Neuronal stem cell (in vitro differentiated cells): ENCODE results near the gene PIEZO2.

Source experiments
- DNase-seq: peaks from one replicate; pipeline ENCODE4 v3.0.0-alpha.2; 2013; ENCODE audit warnings: low spot score
- H2AFZ ChIP-seq: one replicate; pipeline ENCODE4 v1.6.1; 2013; ENCODE audit warnings: mild to moderate bottlenecking, low read length, inconsistent platforms
- H2AK5ac ChIP-seq: 2 replicates; pipeline ENCODE4 v1.6.1; 2013; ENCODE audit warnings: low read depth, mild to moderate bottlenecking, inconsistent platforms, low read length, moderate library complexity, mixed read lengths
- H2BK120ac ChIP-seq: 2 replicates; pipeline ENCODE4 v1.6.1; 2013; ENCODE audit warnings: low read depth, mild to moderate bottlenecking, inconsistent platforms, low read length, moderate library complexity, mixed read lengths
- H2BK12ac ChIP-seq: one replicate; pipeline ENCODE4 v1.6.1; 2013; ENCODE audit warnings: low read length, inconsistent platforms
- H2BK15ac ChIP-seq: 2 replicates; pipeline ENCODE4 v1.6.1; 2013; ENCODE audit warnings: mild to moderate bottlenecking, low read length, inconsistent platforms, mixed read lengths
- H2BK5ac ChIP-seq: one replicate; pipeline ENCODE4 v1.6.1; 2013; ENCODE audit warnings: inconsistent platforms, mild to moderate bottlenecking, low read length, moderate library complexity
- H3K14ac ChIP-seq: one replicate; pipeline ENCODE4 v1.6.1; 2013; ENCODE audit warnings: low read length, inconsistent platforms
- H3K18ac ChIP-seq: 2 replicates; pipeline ENCODE4 v1.6.1; 2013; ENCODE audit warnings: low read length, inconsistent platforms
- H3K23ac ChIP-seq: 2 replicates; pipeline ENCODE4 v1.6.1; 2013; ENCODE audit warnings: low read depth, mild to moderate bottlenecking, mixed read lengths, low read length, inconsistent platforms; ENCODE audit not compliant: poor library complexity
- H3K27ac ChIP-seq: replicated peaks from 3 replicates; pipeline ENCODE4 v1.5.1; 2013; ENCODE audit warnings: low read length, inconsistent platforms
- H3K27me3 ChIP-seq, 3 experiments: 2 replicates each; pipeline ENCODE4 v1.6.1; 2013; ENCODE audit warnings: low read length in 3 of 3, mild to moderate bottlenecking in 2 of 3, inconsistent platforms in 1 of 3, low read depth in 1 of 3, mixed read lengths in 1 of 3, moderate library complexity in 1 of 3; ENCODE audit not compliant: control insufficient read depth in 3 of 3, insufficient read depth in 3 of 3
- H3K36me3 ChIP-seq, 2 donors: replicated peaks in 1 of 2; 2 replicates each; pipeline ENCODE4 v1.6.1; 2013; ENCODE audit warnings: low read length in 2 of 2; ENCODE audit not compliant: control insufficient read depth in 2 of 2, insufficient read depth in 2 of 2
- H3K4ac ChIP-seq: 2 replicates; pipeline ENCODE4 v1.6.1; 2013; ENCODE audit warnings: inconsistent platforms, mild to moderate bottlenecking, low read length, moderate library complexity
- H3K4me1 ChIP-seq, 2 donors: 1 replicate in 1 of 2; 2 replicates in 1 of 2; pipeline ENCODE4 v1.6.1; 2013; ENCODE audit warnings: low read length in 2 of 2, low read depth in 1 of 2; ENCODE audit not compliant: control insufficient read depth in 2 of 2, insufficient read depth in 1 of 2
- H3K4me2 ChIP-seq: one replicate; pipeline ENCODE4 v1.6.1; 2013; ENCODE audit warnings: mild to moderate bottlenecking, low read length, inconsistent platforms; ENCODE audit not compliant: insufficient read depth, poor library complexity, severe bottlenecking
- H3K4me3 ChIP-seq, 2 donors: 2 replicates each; pipeline ENCODE4 v1.5.1; 2013; ENCODE audit warnings: low read length in 2 of 2, mild to moderate bottlenecking in 2 of 2, inconsistent platforms in 1 of 2, moderate library complexity in 1 of 2
- H3K79me1 ChIP-seq: one replicate; pipeline ENCODE4 v1.6.1; 2013; ENCODE audit warnings: low read depth, mild to moderate bottlenecking, inconsistent platforms, low read length, moderate library complexity
- H3K9ac ChIP-seq: one replicate; pipeline ENCODE4 v1.6.1; 2013; ENCODE audit warnings: mild to moderate bottlenecking, low read depth, low read length, inconsistent platforms; ENCODE audit not compliant: poor library complexity
- H3K9me3 ChIP-seq, 2 donors: replicated peaks in 1 of 2; 2 replicates each; pipeline versions ENCODE3 to v1.6.1; 2013; ENCODE audit warnings: low read length in 2 of 2, mild to moderate bottlenecking in 2 of 2, inconsistent platforms in 1 of 2, low read depth in 1 of 2, mixed read lengths in 1 of 2, moderate library complexity in 1 of 2; ENCODE audit not compliant: control insufficient read depth in 2 of 2, insufficient read depth in 1 of 2
- H4K8ac ChIP-seq: one replicate; pipeline ENCODE4 v1.6.1; 2013; ENCODE audit warnings: low read depth, mild to moderate bottlenecking, inconsistent platforms, low read length, moderate library complexity
- H4K91ac ChIP-seq: one replicate; pipeline ENCODE4 v1.6.1; 2013; ENCODE audit warnings: low read length, low read depth, mild to moderate bottlenecking, inconsistent platforms; ENCODE audit not compliant: poor library complexity
- WGBS, 2 donors: extraction: QIAGEN DNeasy Blood & Tissue Kit; methylation state at CpG; one replicate each; pipeline ENCODE4 v1.1.7; 2013; ENCODE audit warnings: missing lambda C conversion rate in 2 of 2, mixed read lengths in 1 of 2; ENCODE audit not compliant: insufficient read length in 2 of 2, insufficient replicate concordance in 1 of 2; ENCODE audit errors: extremely low coverage in 2 of 2; 5-methylcytosine and 5-hydroxymethylcytosine counted together

Gene PIEZO2

GRCh38 chr18:11119550-11119949 lies 29.8 kb downstream of the PIEZO2 start:
- Histone ChIP-seq H3K23ac (no peak overlapping the region), H4K8ac (no peak overlapping the region), H3K4me3 (no peak overlapping the region), H3K36me3 (no peaks in the 10 kb centered on the region), H2AFZ (no peak overlapping the region), H3K4ac (no peak overlapping the region), H2AK5ac (no peak overlapping the region), H4K91ac (no peak overlapping the region), H2BK5ac (no peak overlapping the region), H2BK12ac (no peak overlapping the region), H3K18ac (no peak overlapping the region), H2BK120ac (no peak overlapping the region), H2BK15ac (no peak overlapping the region), H3K27ac (no peak overlapping the region), H3K14ac (no peak overlapping the region), H3K27me3 (no peaks in the 10 kb centered on the region), H3K4me2 (no peak overlapping the region), H3K9me3 (no peaks in the 10 kb centered on the region), H3K4me1 (no peaks in the 10 kb centered on the region), H3K79me1 (no peaks in the 10 kb centered on the region), H3K9ac (no peak overlapping the region)
- no CpG with 5 or more reads among the region's 4 CpGs for WGBS, 2 donors
- no peak for DNase-seq

GRCh38 chr18:11118051-11118766 lies 31.2 kb downstream of the PIEZO2 start:
- no peak overlapping the region for H2AK5ac ChIP-seq
- H2BK15ac ChIP-seq, result no peak overlapping the region
- no peak for DNase-seq
- no peak overlapping the region for H2BK12ac ChIP-seq
- H3K9ac ChIP-seq, result no peak overlapping the region
- no peaks in the 10 kb centered on the region for H3K9me3 ChIP-seq
- no peaks in the 10 kb centered on the region for H3K79me1 ChIP-seq
- no peak overlapping the region for H2BK120ac ChIP-seq
- H3K18ac ChIP-seq, result no peak overlapping the region
- H3K36me3 ChIP-seq, result no peaks in the 10 kb centered on the region
- no CpG with 5 or more reads among the region's 3 CpGs for WGBS, 2 donors
- no peak overlapping the region for H4K91ac ChIP-seq
- no peak overlapping the region for H3K4ac ChIP-seq
- no peak overlapping the region for H3K14ac ChIP-seq
- no peak overlapping the region for H4K8ac ChIP-seq
- H3K23ac ChIP-seq, result no peak overlapping the region
- H2AFZ ChIP-seq, result no peak overlapping the region
- H3K27ac ChIP-seq, result no peak overlapping the region
- H3K4me2 ChIP-seq, result no peak overlapping the region
- H2BK5ac ChIP-seq, result no peak overlapping the region
- no peaks in the 10 kb centered on the region for H3K4me1 ChIP-seq
- H3K27me3 ChIP-seq, result no peaks in the 10 kb centered on the region
- no peak overlapping the region for H3K4me3 ChIP-seq

- Histone ChIP-seq H3K4me2 (no peak overlapping the region), H3K27me3 (no peaks in the 10 kb centered on the region), H3K9ac (no peak overlapping the region), H2BK12ac (no peak overlapping the region), H3K79me1 (no peaks in the 10 kb centered on the region), H3K4me1 (no peaks in the 10 kb centered on the region), H2BK15ac (no peak overlapping the region), H4K91ac (no peak overlapping the region), H2AK5ac (no peak overlapping the region), H2BK120ac (no peak overlapping the region), H4K8ac (no peak overlapping the region), H3K18ac (no peak overlapping the region), H3K9me3 (no peaks in the 10 kb centered on the region), H2BK5ac (no peak overlapping the region), H3K4ac (no peak overlapping the region), H2AFZ (no peak overlapping the region), H3K36me3 (no peaks in the 10 kb centered on the region), H3K27ac (no peak overlapping the region), H3K23ac (no peak overlapping the region), H3K14ac (no peak overlapping the region), H3K4me3 (no peak overlapping the region)
- whole genome bisulfite sequencing, 2 donors, result no CpG with 5 or more reads among the region's 1 CpG
- DNase-seq, result no peak
Measured at GRCh38 chr18:11115276-11115675, 34.1 kb downstream of the PIEZO2 start.

- Histone ChIP-seq H3K18ac (no peak overlapping the region), H3K14ac (no peak overlapping the region), H3K4ac (no peak overlapping the region), H3K79me1 (no peaks in the 10 kb centered on the region), H3K4me1 (no peaks in the 10 kb centered on the region), H4K91ac (no peak overlapping the region), H3K4me2 (no peak overlapping the region), H4K8ac (no peak overlapping the region), H3K27ac (no peak overlapping the region), H3K36me3 (no peaks in the 10 kb centered on the region), H2BK120ac (no peak overlapping the region), H2AK5ac (no peak overlapping the region), H2AFZ (no peak overlapping the region), H2BK12ac (no peak overlapping the region), H3K9ac (no peak overlapping the region), H3K23ac (no peak overlapping the region), H2BK5ac (no peak overlapping the region), H2BK15ac (no peak overlapping the region), H3K4me3 (no peak overlapping the region), H3K9me3 (no peaks in the 10 kb centered on the region), H3K27me3 (no peaks in the 10 kb centered on the region)
- WGBS, 2 donors, result no CpG with 5 or more reads among the region's 2 CpGs
- DNase-seq, result no peak
Measured at GRCh38 chr18:11114653-11115052, 34.7 kb downstream of the PIEZO2 start.
